GM18520 (cell line): Measurements from ENCODE around the gene ST13.
"Not testable (repeated sequence)": the region's sequence is repeated elsewhere in the genome, so short reads cannot be mapped to it uniquely, and the experiment has no call there.

ENCODE experiments used
- ATAC-seq: cut with Tn5 transposase; IDR thresholded peaks from one replicate; pipeline ENCODE4 v1.9.1; 2021; ENCODE audit not compliant: unreplicated experiment

ST13 gene

GRCh38 chr22:40789131-40789530 is 67.3 kb downstream of the ST13 start:
- no peak for ATAC-seq

GRCh38 chr22:40782521-40782920 is 73.9 kb downstream of the ST13 start:
- no peak for ATAC-seq

- not testable (repeated sequence) for ATAC-seq
These were observed 74.7 kb downstream of the ST13 start for GRCh38 chr22:40781749-40782148.
